ENCODE measurements around the gene SPATA6.

GRCh38 chr1:48338257-48338656, 133.7 kb downstream of the SPATA6 start:
- no peak for TF ChIP-seq CTCF (IDR thresholded peaks at IDR 0.05)
- TF ChIP-seq EP300 (IDR thresholded peaks at IDR 0.05), result no peak
